H1 (cell line): ENCODE data around the gene PFDN5. TPM values are rescaled to one million over a fixed set of nuclear protein-coding genes. Genes with fewer than 3 reads are reported as not detected.

Source experiments
- CTCF ChIA-PET: fragments of 300-600 bp; sonication (Branson Sonifier 250); formaldehyde crosslinking; loops from one replicate; lab custom pipeline; 2021; ENCODE audit not compliant: partially characterized antibody; lab: Charles Lee
- POLR2A ChIA-PET: fragments of 300-600 bp; sonication (Branson Sonifier 250); formaldehyde crosslinking; loops from one replicate; lab custom pipeline; 2021; ENCODE audit warnings: inconsistent platforms; ENCODE audit not compliant: partially characterized antibody; lab: Charles Lee
- DNase-seq, 2 experiments: peaks; one replicate each; pipeline versions ENCODE4 v3.0.0 to v3.0.0-alpha.2; 2010 to 2022; ENCODE audit warnings: low spot score in 2 of 2, low read depth in 1 of 2, mixed read lengths in 1 of 2
- FAIRE-seq: peaks from 2 replicates; lab custom pipeline; 2011; peaks lifted over from hg19 to GRCh38; lab: Jason Lieb, UNC
- H2AFZ ChIP-seq: 2 replicates; pipeline ENCODE4 v1.8.1; 2012; ENCODE audit warnings: low read length, inconsistent platforms
- H2AK5ac ChIP-seq: 2 replicates; pipeline ENCODE4 v1.6.1; 2013; ENCODE audit warnings: low read depth, low read length
- H2BK120ac ChIP-seq: replicated peaks from 2 replicates; pipeline ENCODE3; 2013; ENCODE audit warnings: low read depth, low read length, inconsistent platforms
- H2BK12ac ChIP-seq: 2 replicates; pipeline ENCODE4 v1.6.1; 2013; ENCODE audit warnings: low read depth, low read length
- H2BK15ac ChIP-seq: 2 replicates; pipeline ENCODE4 v1.6.1; 2013; ENCODE audit warnings: low read length
- H2BK20ac ChIP-seq: 2 replicates; pipeline ENCODE4 v1.6.1; 2013; ENCODE audit warnings: low read length
- H2BK5ac ChIP-seq: 2 replicates; pipeline ENCODE4 v1.6.1; 2013; ENCODE audit warnings: low read depth, low read length
- H3K14ac ChIP-seq: 2 replicates; pipeline ENCODE4 v1.6.1; 2013; ENCODE audit warnings: inconsistent platforms; ENCODE audit not compliant: insufficient read length
- H3K18ac ChIP-seq: 2 replicates; pipeline ENCODE4 v1.6.1; 2013; ENCODE audit warnings: low read length; ENCODE audit errors: extremely low read depth
- H3K23ac ChIP-seq: 2 replicates; pipeline ENCODE4 v1.6.1; 2013; ENCODE audit warnings: inconsistent platforms; ENCODE audit not compliant: insufficient read length
- H3K23me2 ChIP-seq: 2 replicates; pipeline ENCODE4 v1.6.1; 2013; ENCODE audit warnings: low read depth, low read length
- H3K27ac ChIP-seq: 2 replicates; pipeline ENCODE4 v1.6.1; 2011; ENCODE audit warnings: low read depth, low read length, inconsistent platforms
- H3K27me3 ChIP-seq, 4 experiments: replicated peaks in 1 of 4; 1 replicate in 1 of 4; 2 replicates in 3 of 4; pipeline versions ENCODE4 v1.6.1 to v1.8.1; 2011 to 2013; ENCODE audit warnings: low read length in 3 of 4, mild to moderate bottlenecking in 3 of 4, inconsistent platforms in 2 of 4, mixed read lengths in 2 of 4, moderate library complexity in 1 of 4; ENCODE audit not compliant: control insufficient read depth in 3 of 4, insufficient read depth in 3 of 4; ENCODE audit errors: extremely low read depth in 1 of 4
- H3K36me3 ChIP-seq, 4 experiments: 2 replicates each; pipeline versions ENCODE4 v1.6.1 to v1.8.1; 2011 to 2013; ENCODE audit warnings: mild to moderate bottlenecking in 4 of 4, low read length in 3 of 4, moderate library complexity in 2 of 4, control low read depth in 1 of 4, inconsistent platforms in 1 of 4; ENCODE audit not compliant: insufficient read depth in 4 of 4, control insufficient read depth in 2 of 4
- H3K4ac ChIP-seq: replicated peaks from 2 replicates; pipeline ENCODE3; 2013; ENCODE audit warnings: low read length, low read depth, mixed read lengths, inconsistent platforms; ENCODE audit not compliant: insufficient read length
- H3K4me1 ChIP-seq, 4 experiments: replicated peaks in 1 of 4; 1 replicate in 1 of 4; 2 replicates in 3 of 4; pipeline versions ENCODE4 v1.6.1 to v1.8.1; 2011 to 2013; ENCODE audit warnings: low read length in 3 of 4, inconsistent platforms in 2 of 4, mixed read lengths in 1 of 4; ENCODE audit not compliant: insufficient read depth in 4 of 4, control insufficient read depth in 3 of 4
- H3K4me2 ChIP-seq, 2 experiments: 2 replicates each; pipeline versions ENCODE4 v1.6.1 to v1.8.1; 2011 to 2013; ENCODE audit warnings: low read depth in 2 of 2, low read length in 2 of 2, control low read depth in 1 of 2, inconsistent platforms in 1 of 2, mild to moderate bottlenecking in 1 of 2; ENCODE audit not compliant: insufficient read depth in 1 of 2
- H3K4me3 ChIP-seq, 4 experiments: fragments of 200-600, 300-600 bp in 1 of 4; sonication (generic), shearing (Covaris generic), sonication (Bioruptor Twin) in 1 of 4; 2 replicates each; pipeline versions ENCODE4 v1.5.1 to v1.8.1; 2011 to 2016; ENCODE audit warnings: low read length in 4 of 4, low read depth in 3 of 4, control low read depth in 2 of 4, inconsistent platforms in 2 of 4, mild to moderate bottlenecking in 2 of 4, mixed read lengths in 1 of 4, moderate library complexity in 1 of 4; ENCODE audit not compliant: insufficient read depth in 2 of 4; ENCODE audit errors: extremely low read depth in 1 of 4
- H3K56ac ChIP-seq: replicated peaks from 2 replicates; pipeline ENCODE3; 2013; ENCODE audit warnings: low read depth, mild to moderate bottlenecking, mixed read lengths, low read length, inconsistent platforms; ENCODE audit not compliant: insufficient read length
- H3K79me1 ChIP-seq: 2 replicates; pipeline ENCODE4 v1.6.1; 2013; ENCODE audit warnings: low read depth, low read length, control low read depth
- H3K79me2 ChIP-seq, 2 experiments: 2 replicates each; pipeline versions ENCODE4 v1.6.1 to v1.8.1; 2012 to 2013; ENCODE audit warnings: low read length in 2 of 2, mild to moderate bottlenecking in 2 of 2, inconsistent platforms in 1 of 2; ENCODE audit not compliant: insufficient read depth in 2 of 2, control insufficient read depth in 1 of 2
- H3K9ac ChIP-seq, 4 experiments: replicated peaks in 1 of 4; 1 replicate in 1 of 4; 2 replicates in 3 of 4; pipeline versions ENCODE4 v1.6.1 to v1.8.1; 2011 to 2013; ENCODE audit warnings: low read depth in 3 of 4, low read length in 3 of 4, control low read depth in 2 of 4, mild to moderate bottlenecking in 2 of 4, moderate library complexity in 2 of 4, inconsistent platforms in 1 of 4; ENCODE audit errors: extremely low read depth in 1 of 4
- H3K9me3 ChIP-seq, 2 experiments: 2 replicates each; pipeline versions ENCODE4 v1.6.1 to v1.8.1; 2012 to 2013; ENCODE audit warnings: mild to moderate bottlenecking in 2 of 2, moderate library complexity in 2 of 2, control low read depth in 1 of 2, inconsistent platforms in 1 of 2, low read depth in 1 of 2, low read length in 1 of 2, mixed read lengths in 1 of 2; ENCODE audit not compliant: insufficient read depth in 2 of 2
- H4K20me1 ChIP-seq, 2 experiments: replicated peaks in 1 of 2; 2 replicates each; pipeline versions ENCODE3 to v1.8.1; 2011 to 2013; ENCODE audit warnings: inconsistent platforms in 2 of 2, low read length in 2 of 2, mild to moderate bottlenecking in 1 of 2; ENCODE audit not compliant: insufficient read depth in 2 of 2, control insufficient read depth in 1 of 2
- H4K5ac ChIP-seq: 2 replicates; pipeline ENCODE4 v1.6.1; 2013; ENCODE audit warnings: low read length, low read depth, mixed read lengths, inconsistent platforms; ENCODE audit not compliant: insufficient read length
- H4K8ac ChIP-seq: 2 replicates; pipeline ENCODE4 v1.8.0; 2013; ENCODE audit warnings: mild to moderate bottlenecking, moderate library complexity, low read length, inconsistent platforms; ENCODE audit not compliant: insufficient read depth; ENCODE audit errors: extremely low read depth
- H4K91ac ChIP-seq: replicated peaks from 2 replicates; pipeline ENCODE3; 2013; ENCODE audit warnings: low read length, mixed read lengths, inconsistent platforms; ENCODE audit not compliant: insufficient read length
- ASH2L ChIP-seq: fragments of 200-600, 300-600 bp; sonication (generic); IDR thresholded peaks from one replicate; pipeline ENCODE4 v1.7.1; 2017; ENCODE audit warnings: low read length
- ATF3 ChIP-seq: IDR thresholded peaks from 2 replicates; pipeline ENCODE4 v1.6.1; 2011; ENCODE audit warnings: low read depth, mild to moderate bottlenecking, low read length; ENCODE audit not compliant: insufficient read depth
- CBX8 ChIP-seq: fragments of 300-800, 300-1000 bp; sonication (generic); IDR thresholded peaks from 2 replicates; pipeline ENCODE4 v1.7.1; 2016; ENCODE audit warnings: low read depth, low read length, borderline replicate concordance
- EP300 ChIP-seq, 2 experiments: IDR thresholded peaks; 1 replicate in 1 of 2; 2 replicates in 1 of 2; pipeline ENCODE4 v1.6.1; 2011 to 2012; ENCODE audit warnings: low read depth in 2 of 2, low read length in 2 of 2, mild to moderate bottlenecking in 2 of 2, borderline replicate concordance in 1 of 2, inconsistent platforms in 1 of 2, moderate library complexity in 1 of 2
- KDM4A ChIP-seq: IDR thresholded peaks from one replicate; pipeline ENCODE4 v1.7.1; 2012; ENCODE audit warnings: low read depth, mild to moderate bottlenecking, moderate library complexity, low read length, inconsistent platforms; ENCODE audit not compliant: severe bottlenecking
- POLR2AphosphoS5 ChIP-seq: IDR thresholded peaks from 2 replicates; pipeline ENCODE4 v1.6.1; 2011; ENCODE audit warnings: low read depth, low read length
- RNF2 ChIP-seq: fragments of 200-900, 300-1000 bp; sonication (generic); IDR thresholded peaks from 2 replicates; pipeline ENCODE4 v1.7.1; 2016; ENCODE audit warnings: borderline replicate concordance, low read depth, mild to moderate bottlenecking, antibody characterized with exemption, low read length; ENCODE audit not compliant: poor library complexity, severe bottlenecking; ENCODE audit errors: missing control alignments
- RXRA ChIP-seq: IDR thresholded peaks from 2 replicates; pipeline ENCODE4 v1.6.1; 2011; ENCODE audit warnings: low read depth, mild to moderate bottlenecking, low read length, moderate library complexity; ENCODE audit not compliant: insufficient read depth
- SIN3A ChIP-seq, 2 experiments: IDR thresholded peaks in 1 of 2; conservative IDR thresholded peaks in 1 of 2; 2 replicates each; pipeline ENCODE4 v1.6.1; 2011 to 2012; ENCODE audit warnings: low read length in 2 of 2, improper control_type of control experiment in 1 of 2, low read depth in 1 of 2, mild to moderate bottlenecking in 1 of 2
- SIX5 ChIP-seq: IDR thresholded peaks from 2 replicates; pipeline ENCODE4 v1.6.1; 2011; ENCODE audit warnings: mild to moderate bottlenecking, low read depth, low read length
- TAF7 ChIP-seq: optimal IDR thresholded peaks from 2 replicates; pipeline ENCODE3; 2011; ENCODE audit warnings: low read depth, mild to moderate bottlenecking, inconsistent platforms, low read length, moderate library complexity, borderline replicate concordance
- WGBS, 2 experiments: shearing (Covaris generic) in 1 of 2; methylation state at CpG; one replicate each; pipeline versions ENCODE4 v1.1.6 to v1.1.7; 2013 to 2015; ENCODE audit warnings: low lambda C conversion rate in 2 of 2, mixed read lengths in 2 of 2, inconsistent platforms in 1 of 2, low coverage in 1 of 2, missing lambda C conversion rate in 1 of 2; ENCODE audit not compliant: insufficient replicate concordance in 2 of 2, insufficient coverage in 1 of 2, insufficient read length in 1 of 2; ENCODE audit errors: extremely low coverage in 1 of 2, missing lambda C conversion rate in 1 of 2; 5-methylcytosine and 5-hydroxymethylcytosine counted together
- polyA plus RNA-seq, 7 experiments: library from polyadenylated mRNA; depleted of rRNA in 3 of 7; stranded (reverse) in 5 of 7; unstranded in 2 of 7; fragments of >200 nt in 5 of 7; fragments of 200-250 nt in 2 of 7; gene quantifications; 1 replicate in 5 of 7; 2 replicates in 1 of 7; 4 replicates in 1 of 7; pipeline versions ENCODE4 v1.2.1 to v1.2.3, GENCODE V29; 2011 to 2013; ENCODE audit warnings: missing spikeins in 2 of 7, mixed read lengths in 2 of 7
- total RNA-seq: library from RNA; stranded (reverse); fragmentation: NEBNext Ultra II Directional; extraction: Animal tissue kit (Norgen Biotek cat#: 25700); gene quantifications from 2 replicates; pipeline ENCODE4 v1.2.1, GENCODE V29; 2021

The PFDN5 gene
- total and polyA plus RNA-seq, 2 of the 8 experiments (the other 6 are each of a cell fraction or from before 2014, with no cell fraction given), result 290 to 630 TPM

DNA sequence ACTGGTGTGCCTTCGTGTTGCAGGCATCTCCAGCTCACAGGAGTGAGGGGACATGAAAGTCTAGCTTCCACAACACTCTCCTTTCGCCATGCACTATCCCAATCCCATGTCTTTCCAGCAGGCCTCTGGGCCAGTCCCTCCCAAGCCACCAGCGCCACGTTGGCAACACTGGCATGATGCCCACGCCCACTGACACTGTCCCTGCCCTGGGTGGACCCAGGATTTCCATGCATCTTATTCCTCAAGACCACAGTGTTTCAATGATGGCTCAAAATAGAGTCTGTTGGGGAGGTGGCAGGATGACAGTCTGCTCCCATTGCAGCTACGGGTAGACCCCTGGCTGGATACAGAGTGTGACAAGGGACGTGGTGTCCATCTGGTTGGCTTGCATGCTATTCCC, 38.5 kb downstream of the PFDN5 start:
- no peak overlapping the region; the same call in 1 of the 2 replicates for H4K8ac ChIP-seq
- no peaks in the 10 kb centered on the region for H3K36me3 ChIP-seq
- H3K4me3 ChIP-seq, result no peak overlapping the region
- H2BK20ac ChIP-seq, result peak overlapping the region; percentile 97; the same call in 1 of the 2 replicates
- WGBS, 2 experiments, result 75% methylated on average over 7 of the region's 7 CpGs; no CpG with 5 or more reads in 1 of the 2 experiments
- ChIA-PET CTCF (interaction anchor here (0.7 to 21.2 kb wide), 6 partner anchors 10 to 177 kb away, joined by 3 to 381 read pairs (median 4); partner anchors contain the start of gene AAAS), POLR2A (interaction anchor here (1.0 to 2.3 kb wide), 5 partner anchors 9 to 84 kb away, joined by 3 to 19 read pairs (median 5); no protein-coding TSS in a partner anchor)
- no peak overlapping the region for H3K23ac ChIP-seq
- no peak overlapping the region for H4K91ac ChIP-seq
- H3K14ac ChIP-seq, result no peak overlapping the region
- FAIRE-seq (no peak), DNase-seq (no peak)
- H3K18ac ChIP-seq, result no peak overlapping the region
- H3K79me2 ChIP-seq, result no peaks in the 10 kb centered on the region
- no peaks in the 10 kb centered on the region for H3K9me3 ChIP-seq
- H3K79me1 ChIP-seq, result no peaks in the 10 kb centered on the region
- H2BK12ac ChIP-seq, result 0 out of 2 replicates have a peak overlapping the region, but pooled peaks have one; percentile 19
- no peak overlapping the region for H3K4me2 ChIP-seq
- peaks cover 0 to 12% (median 8%) of the 10 kb centered on the region in 4 experiments; a peak in 6 of 7 replicates for H3K27me3 ChIP-seq
- no peak overlapping the region for H2BK120ac ChIP-seq
- H2AFZ ChIP-seq, result no peak overlapping the region
- H3K4ac ChIP-seq, result no peak overlapping the region
- H2AK5ac ChIP-seq, result peak overlapping the region; percentile 40; the same call in 1 of the 2 replicates
- H3K9ac ChIP-seq, result no peak overlapping the region
- H4K20me1 ChIP-seq, result no peaks in the 10 kb centered on the region
- no peak overlapping the region for H3K56ac ChIP-seq
- H2BK15ac ChIP-seq, result 0 out of 2 replicates have a peak overlapping the region, but pooled peaks have one; percentile 95
- peaks cover 0 to 20% (median 1%) of the 10 kb centered on the region in 4 experiments; a peak in 4 of 7 replicates for H3K4me1 ChIP-seq
- H2BK5ac ChIP-seq, result no peak overlapping the region; the same call in 1 of the 2 replicates
- no peak overlapping the region for H4K5ac ChIP-seq
- no peak overlapping the region for H3K27ac ChIP-seq
- 0 out of 2 replicates have a peak, but pooled peaks cover 4% of the 10 kb centered on the region for H3K23me2 ChIP-seq
- TF ChIP-seq ATF3 (no peak), KDM4A (no peak), RNF2 (no peak), TAF7 (no peak), ASH2L (no peak), EP300 (IDR thresholded peaks at IDR 0.05; ENCODE audit: borderline replicate concordance in 1 of 2, low read depth in 2 of 2, low read length in 2 of 2) (no peak), CBX8 (no peak), SIX5 (no peak), POLR2AphosphoS5 (no peak), RXRA (no peak), SIN3A (conservative IDR thresholded peaks at IDR 0.05 in 1 of 2, IDR thresholded peaks at IDR 0.05 in 1 of 2; ENCODE audit: low read depth in 1 of 2, low read length in 2 of 2) (no peak)
